Measurements from ENCODE around the gene IL32.

IL32 gene

DNA sequence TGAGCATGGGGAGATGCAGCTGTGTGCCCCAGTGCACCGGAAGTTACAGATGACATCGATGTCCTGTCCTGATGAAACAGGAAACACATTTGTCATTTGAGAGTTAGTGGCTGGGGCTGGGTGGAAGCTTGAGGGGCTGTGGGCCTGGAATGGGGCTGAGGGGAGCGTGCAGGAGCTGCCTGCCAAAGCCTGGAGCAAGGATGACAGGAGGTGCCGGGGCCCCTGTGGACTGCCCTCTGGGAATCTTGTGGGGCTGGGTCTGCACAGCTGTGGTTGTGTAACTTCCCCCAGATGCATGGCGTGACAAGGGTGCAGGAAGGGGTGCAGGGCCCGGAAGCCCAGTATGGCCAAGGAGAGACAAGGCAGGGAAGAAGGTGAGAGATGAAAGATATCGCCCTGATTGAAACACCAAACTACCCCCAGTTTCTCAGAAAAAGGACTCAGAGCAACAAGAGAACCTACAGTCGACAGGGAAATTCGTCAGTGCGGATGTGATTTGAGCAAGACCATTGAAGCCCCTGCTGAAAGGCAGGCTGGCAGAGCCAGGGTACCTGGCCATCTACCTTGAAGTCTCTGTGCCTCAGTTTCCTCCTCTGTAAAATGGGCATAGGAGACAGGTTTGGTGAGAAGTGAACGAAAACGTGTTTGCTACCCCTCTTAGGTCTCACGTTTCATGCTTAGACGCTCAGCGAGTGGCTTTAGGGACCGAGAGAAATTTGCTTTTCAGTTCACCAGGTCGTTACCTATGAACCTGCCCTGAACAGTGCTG, 10.3 kb upstream of the IL32 start:
- TF ChIP-seq TAF1 (IDR thresholded peaks at IDR 0.05; ENCODE audit: borderline replicate concordance, insufficient read depth, low read length) (no peak), FOXP2 (optimal IDR thresholded peaks at IDR 0.05; ENCODE audit: borderline replicate concordance, extremely low read depth, extremely low read length, insufficient read depth) (no peak), POLR2AphosphoS5 (IDR thresholded peaks at IDR 0.05; ENCODE audit: low read depth, low read length) (no peak), SIN3A (IDR thresholded peaks at IDR 0.05; ENCODE audit: borderline replicate concordance, insufficient read depth, low read length) (no peak)
- TF ChIP-seq, protein P1, sequence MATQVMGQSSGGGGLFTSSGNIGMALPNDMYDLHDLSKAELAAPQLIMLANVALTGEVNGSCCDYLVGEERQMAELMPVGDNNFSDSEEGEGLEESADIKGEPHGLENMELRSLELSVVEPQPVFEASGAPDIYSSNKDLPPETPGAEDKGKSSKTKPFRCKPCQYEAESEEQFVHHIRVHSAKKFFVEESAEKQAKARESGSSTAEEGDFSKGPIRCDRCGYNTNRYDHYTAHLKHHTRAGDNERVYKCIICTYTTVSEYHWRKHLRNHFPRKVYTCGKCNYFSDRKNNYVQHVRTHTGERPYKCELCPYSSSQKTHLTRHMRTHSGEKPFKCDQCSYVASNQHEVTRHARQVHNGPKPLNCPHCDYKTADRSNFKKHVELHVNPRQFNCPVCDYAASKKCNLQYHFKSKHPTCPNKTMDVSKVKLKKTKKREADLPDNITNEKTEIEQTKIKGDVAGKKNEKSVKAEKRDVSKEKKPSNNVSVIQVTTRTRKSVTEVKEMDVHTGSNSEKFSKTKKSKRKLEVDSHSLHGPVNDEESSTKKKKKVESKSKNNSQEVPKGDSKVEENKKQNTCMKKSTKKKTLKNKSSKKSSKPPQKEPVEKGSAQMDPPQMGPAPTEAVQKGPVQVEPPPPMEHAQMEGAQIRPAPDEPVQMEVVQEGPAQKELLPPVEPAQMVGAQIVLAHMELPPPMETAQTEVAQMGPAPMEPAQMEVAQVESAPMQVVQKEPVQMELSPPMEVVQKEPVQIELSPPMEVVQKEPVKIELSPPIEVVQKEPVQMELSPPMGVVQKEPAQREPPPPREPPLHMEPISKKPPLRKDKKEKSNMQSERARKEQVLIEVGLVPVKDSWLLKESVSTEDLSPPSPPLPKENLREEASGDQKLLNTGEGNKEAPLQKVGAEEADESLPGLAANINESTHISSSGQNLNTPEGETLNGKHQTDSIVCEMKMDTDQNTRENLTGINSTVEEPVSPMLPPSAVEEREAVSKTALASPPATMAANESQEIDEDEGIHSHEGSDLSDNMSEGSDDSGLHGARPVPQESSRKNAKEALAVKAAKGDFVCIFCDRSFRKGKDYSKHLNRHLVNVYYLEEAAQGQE (IDR thresholded peaks at IDR 0.05; ENCODE audit: insufficient read depth in 1 of 2, low read depth in 2 of 2, low read length in 2 of 2): no peak

- TF ChIP-seq SIN3A (IDR thresholded peaks at IDR 0.05; ENCODE audit: borderline replicate concordance, insufficient read depth, low read length) (no peak), POLR2AphosphoS5 (IDR thresholded peaks at IDR 0.05; ENCODE audit: low read depth, low read length) (no peak), FOXP2 (optimal IDR thresholded peaks at IDR 0.05; ENCODE audit: borderline replicate concordance, extremely low read depth, extremely low read length, insufficient read depth) (no peak), TAF1 (IDR thresholded peaks at IDR 0.05; ENCODE audit: borderline replicate concordance, insufficient read depth, low read length) (no peak)
- TF ChIP-seq, protein P1 (IDR thresholded peaks at IDR 0.05; ENCODE audit: insufficient read depth in 1 of 2, low read depth in 2 of 2, low read length in 2 of 2): no peak
Observed at GRCh38 chr16:3056336-3057180, 8.9 kb upstream of the IL32 start.

DNA sequence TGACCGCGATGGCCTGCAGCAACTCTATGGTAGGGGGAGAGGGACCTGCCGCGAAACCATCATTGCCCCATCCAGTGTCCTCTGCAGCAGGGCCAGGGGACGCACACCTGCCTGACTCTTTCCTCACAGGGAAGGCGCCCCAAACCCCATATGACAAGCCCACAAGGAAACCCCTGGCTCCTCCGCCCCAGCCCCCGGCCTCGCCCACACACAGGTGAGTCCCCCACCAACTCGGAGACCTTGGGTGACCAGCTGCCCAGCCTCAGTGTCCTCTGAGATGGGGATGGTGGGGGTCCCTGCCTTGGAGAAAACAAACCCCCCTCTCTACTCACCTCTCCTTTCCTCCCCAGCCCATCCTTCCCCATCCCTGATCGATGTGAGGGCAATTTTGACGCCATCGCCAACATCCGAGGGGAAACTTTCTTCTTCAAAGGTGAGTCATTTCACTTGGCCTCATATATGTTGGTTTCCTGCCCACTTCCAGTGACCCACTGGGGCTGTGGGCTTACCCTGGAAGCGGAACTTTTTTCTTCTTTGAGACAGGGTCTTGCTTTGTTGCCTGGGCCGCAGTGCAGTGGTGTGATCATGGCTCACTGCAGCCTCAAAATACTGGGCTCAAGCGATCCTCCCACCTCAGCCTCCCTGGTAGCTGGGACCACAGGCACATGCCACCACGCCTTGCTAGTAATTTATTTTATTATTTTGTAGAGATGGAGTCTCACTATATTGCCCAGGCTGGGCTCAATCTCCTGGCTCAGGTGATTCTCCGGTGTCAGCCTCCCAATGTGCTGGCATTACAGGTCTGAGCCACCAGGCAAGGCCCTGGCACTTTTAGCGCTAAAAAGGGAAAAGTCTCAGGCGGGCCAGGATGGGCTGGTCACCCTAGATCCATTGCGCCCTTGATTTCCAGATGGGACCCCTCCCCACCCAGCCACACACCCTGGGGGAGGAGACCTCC, 8.0 kb upstream of the IL32 start:
- TF ChIP-seq POLR2AphosphoS5 (IDR thresholded peaks at IDR 0.05; ENCODE audit: low read depth, low read length): no peak
- TF ChIP-seq, protein P1 (IDR thresholded peaks at IDR 0.05; ENCODE audit: insufficient read depth in 1 of 2, low read depth in 2 of 2, low read length in 2 of 2): no peak
- TF ChIP-seq FOXP2 (optimal IDR thresholded peaks at IDR 0.05; ENCODE audit: borderline replicate concordance, extremely low read depth, extremely low read length, insufficient read depth): no peak
- no peak for TF ChIP-seq SIN3A (IDR thresholded peaks at IDR 0.05; ENCODE audit: borderline replicate concordance, insufficient read depth, low read length)
- no peak for TF ChIP-seq TAF1 (IDR thresholded peaks at IDR 0.05; ENCODE audit: borderline replicate concordance, insufficient read depth, low read length)

- TF ChIP-seq FOXP2 (optimal IDR thresholded peaks at IDR 0.05; ENCODE audit: borderline replicate concordance, extremely low read depth, extremely low read length, insufficient read depth) (no peak), SIN3A (IDR thresholded peaks at IDR 0.05; ENCODE audit: borderline replicate concordance, insufficient read depth, low read length) (no peak), POLR2AphosphoS5 (IDR thresholded peaks at IDR 0.05; ENCODE audit: low read depth, low read length) (no peak), TAF1 (IDR thresholded peaks at IDR 0.05; ENCODE audit: borderline replicate concordance, insufficient read depth, low read length) (no peak)
- TF ChIP-seq, protein P1 (IDR thresholded peaks at IDR 0.05; ENCODE audit: insufficient read depth in 1 of 2, low read depth in 2 of 2, low read length in 2 of 2): no peak
Observed at GRCh38 chr16:3058139-3059030, 7.1 kb upstream of the IL32 start.

Data from PFSK-1 (cell line).